Vagina (tissue), 2 donors: Measurements from ENCODE around the gene MS4A4A.

Experiments used
- CTCF ChIP-seq, 3 experiments: fragments of 450-650 bp in 2 of 3; fragments of 200-600 bp in 1 of 3; sonication (generic) in 1 of 3; IDR thresholded peaks; one replicate each; pipeline ENCODE4 v1.5.1; 2017 to 2019; ENCODE audit warnings: antibody characterized with exemption in 3 of 3, mild to moderate bottlenecking in 2 of 3, moderate library complexity in 2 of 3
- POLR2A ChIP-seq, 2 donors: fragments of 450-650 bp; IDR thresholded peaks; one replicate each; pipeline ENCODE4 v1.6.1; 2017; ENCODE audit warnings: antibody characterized with exemption in 2 of 2, mild to moderate bottlenecking in 2 of 2, moderate library complexity in 2 of 2
- POLR2AphosphoS5 ChIP-seq, 2 donors: sonication (generic); formaldehyde crosslinking; IDR thresholded peaks; one replicate each; pipeline ENCODE4 v1.9.0; 2017; ENCODE audit warnings: antibody characterized with exemption in 2 of 2, mild to moderate bottlenecking in 2 of 2, low read depth in 1 of 2; ENCODE audit not compliant: insufficient read depth in 1 of 2

DNA sequence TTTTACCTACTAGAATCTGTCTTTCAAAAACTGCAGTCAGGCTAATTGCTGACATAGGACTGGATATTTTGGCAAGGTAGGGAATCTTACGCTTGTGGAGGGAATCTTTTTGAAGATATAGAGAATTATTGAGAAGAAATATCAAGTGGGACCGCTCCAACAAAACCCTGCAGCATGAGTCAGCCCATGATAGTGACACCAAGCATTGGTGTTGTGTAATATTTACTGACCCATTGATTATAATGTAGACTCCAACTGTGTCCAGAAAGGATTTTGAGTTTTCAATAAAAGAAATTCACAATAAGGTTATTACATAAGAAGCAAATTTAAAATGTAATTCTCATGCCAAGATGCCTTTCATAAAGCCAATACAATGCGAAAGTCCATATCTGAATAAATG, 20.7 kb downstream of the MS4A4A start:
- TF ChIP-seq POLR2A (IDR thresholded peaks at IDR 0.05) (no peak), CTCF (IDR thresholded peaks at IDR 0.05) (no peak), POLR2AphosphoS5 (IDR thresholded peaks at IDR 0.05; ENCODE audit: insufficient read depth in 1 of 2, low read depth in 1 of 2) (no peak)
